NCI-H2196 treated with DMSO at 0.1 percent for 48 hours (cell line): ENCODE measurements around the gene CAPN14.

ENCODE experiments used
- DNase-seq: peaks from one replicate; lab custom pipeline; 2025; ENCODE audit not compliant: unreplicated experiment; lab: John Stamatoyannopoulos, UW

CAPN14 gene

GRCh38 chr2:31148514-31148913 is 68.8 kb downstream of the CAPN14 start:
- no peak for DNase-seq

- DNase-seq: no peak
Observed at GRCh38 chr2:31147645-31148044, 69.7 kb downstream of the CAPN14 start.

GRCh38 chr2:31142110-31142509 is 75.2 kb downstream of the CAPN14 start:
- no peak for DNase-seq

GRCh38 chr2:31141443-31142085 is 75.8 kb downstream of the CAPN14 start:
- no peak for DNase-seq

DNA sequence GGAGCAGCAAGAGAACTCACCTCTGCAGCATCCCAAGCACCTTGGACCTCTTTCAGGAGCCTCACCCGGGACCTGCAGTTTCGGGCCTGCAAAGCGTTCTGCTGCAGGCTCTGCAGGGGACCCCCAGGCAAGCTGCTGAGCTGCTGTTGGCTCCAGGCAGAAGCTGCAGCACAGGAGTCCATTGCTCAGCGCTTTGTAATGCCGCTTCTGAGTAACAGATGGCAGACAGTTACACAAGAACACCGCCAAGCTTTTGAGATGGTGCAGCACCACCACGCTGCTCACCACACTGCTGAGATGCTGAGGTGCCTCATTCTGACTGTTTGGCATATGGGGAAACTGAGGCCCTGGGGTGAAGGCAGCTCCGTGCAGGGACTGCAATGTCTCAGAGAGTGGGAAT is 77.2 kb downstream of the CAPN14 start:
- no peak for DNase-seq

GRCh38 chr2:31139671-31140070 is 77.6 kb downstream of the CAPN14 start:
- DNase-seq: no peak

GRCh38 chr2:31138037-31138962 is 79.0 kb downstream of the CAPN14 start, which contains the start of gene GALNT14:
Gene GALNT14 (minus strand): TSS chr2:31138440. CDS start chr2:31138086, 354 bp downstream.
- DNase-seq: no peak

DNA sequence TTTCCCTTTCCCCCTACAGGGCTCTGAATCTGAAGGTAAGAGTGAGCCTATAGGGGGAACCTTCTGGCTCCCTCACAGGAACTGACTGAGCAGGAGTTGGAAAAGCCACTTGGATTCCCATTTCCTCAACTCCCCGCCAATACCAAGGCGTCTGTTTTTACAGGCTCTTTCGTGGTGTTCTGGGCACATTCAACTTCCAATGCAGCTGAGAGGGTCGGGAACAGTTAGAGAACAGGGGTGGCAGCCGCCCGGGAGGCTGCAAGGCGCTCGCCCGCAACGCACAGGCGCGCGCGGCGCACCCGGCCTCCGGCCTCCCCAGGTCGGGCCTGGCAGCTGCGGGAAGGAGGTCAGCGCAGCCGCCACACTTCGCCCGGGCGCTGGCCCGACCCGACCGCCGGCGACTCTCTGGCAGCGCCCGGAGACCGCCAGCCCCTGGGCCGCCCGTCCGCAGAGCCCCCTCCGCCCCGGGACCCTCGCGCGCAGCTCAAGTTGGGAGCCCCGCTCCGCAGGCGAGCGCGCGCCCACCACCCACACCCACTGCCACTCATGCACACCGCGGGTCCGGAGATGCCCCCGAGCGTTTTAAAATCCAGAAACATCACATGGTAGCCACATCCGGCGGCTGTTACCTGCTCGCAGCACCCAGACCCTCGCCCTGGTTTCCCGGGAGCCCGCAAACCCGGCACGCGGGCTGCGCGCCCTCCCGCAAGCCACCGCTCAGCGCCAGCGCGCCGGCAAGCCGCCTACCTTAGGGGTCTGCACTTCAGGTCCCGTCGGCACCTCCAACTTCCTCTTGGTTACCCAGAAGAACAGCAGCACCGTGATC is 79.9 kb downstream of the CAPN14 start:
- DNase-seq: no peak

- no peak for DNase-seq
Observed at GRCh38 chr2:31136732-31137131, 80.6 kb downstream of the CAPN14 start.

DNA sequence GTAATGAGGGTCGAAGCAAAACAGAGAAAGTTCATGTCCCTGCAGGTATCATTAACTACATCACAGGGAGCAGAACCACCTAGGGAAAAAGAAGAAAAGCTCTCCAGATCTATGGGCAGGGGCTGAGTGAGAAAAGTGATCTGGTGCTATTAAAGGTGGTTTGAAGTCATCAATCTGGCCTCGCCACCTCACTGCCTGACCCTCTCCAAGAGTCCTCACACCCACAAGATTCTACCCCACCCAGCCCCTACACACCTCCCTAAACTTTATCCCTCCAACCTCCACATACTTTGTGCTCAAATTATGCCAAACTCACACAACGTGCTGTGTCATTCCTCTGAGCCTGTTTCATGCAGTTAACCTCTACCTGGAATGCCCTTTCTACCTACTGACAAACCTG is 81.3 kb downstream of the CAPN14 start:
- no peak for DNase-seq

DNA sequence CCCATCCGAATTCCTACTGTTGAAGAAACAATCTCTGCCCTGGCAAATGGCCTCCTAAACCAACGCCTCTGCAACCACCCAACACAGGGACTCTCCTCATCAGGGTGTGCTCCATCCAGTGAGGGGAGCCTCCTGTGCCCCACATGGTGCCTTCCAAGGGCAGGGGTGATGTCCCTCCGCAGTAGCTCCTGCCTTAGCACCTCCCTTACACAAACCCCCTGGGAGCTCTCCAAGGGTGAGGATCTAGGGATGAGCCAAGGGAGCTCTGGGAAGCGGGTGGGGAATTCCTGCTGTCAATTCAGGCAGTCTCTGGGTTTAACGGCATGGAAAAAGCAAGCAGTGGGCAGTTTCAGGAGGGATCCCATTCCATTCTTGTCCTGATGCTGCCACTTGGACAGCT is 82.8 kb downstream of the CAPN14 start:
- no peak for DNase-seq

DNA sequence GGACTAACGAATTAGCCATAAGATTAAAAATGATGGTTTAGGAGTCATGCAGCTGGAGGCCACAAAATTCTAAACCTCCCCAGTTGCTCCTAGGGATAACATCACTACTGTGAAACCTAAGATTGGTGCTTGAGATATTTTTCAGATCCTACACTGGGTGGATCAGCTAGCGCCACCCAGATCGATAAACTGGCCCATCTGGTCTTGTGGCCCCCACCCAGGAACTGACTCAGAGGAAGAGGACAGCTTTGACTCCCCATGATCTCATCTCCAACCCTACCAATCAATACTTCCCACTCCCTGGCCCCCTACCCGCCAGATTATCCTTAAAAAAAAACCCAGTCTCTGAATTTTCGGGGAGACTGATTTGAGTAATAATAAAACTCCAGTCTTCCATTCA is 84.5 kb downstream of the CAPN14 start:
- no peak for DNase-seq

- DNase-seq: no peak
Observed at GRCh38 chr2:31131871-31132270, 85.4 kb downstream of the CAPN14 start.

DNA sequence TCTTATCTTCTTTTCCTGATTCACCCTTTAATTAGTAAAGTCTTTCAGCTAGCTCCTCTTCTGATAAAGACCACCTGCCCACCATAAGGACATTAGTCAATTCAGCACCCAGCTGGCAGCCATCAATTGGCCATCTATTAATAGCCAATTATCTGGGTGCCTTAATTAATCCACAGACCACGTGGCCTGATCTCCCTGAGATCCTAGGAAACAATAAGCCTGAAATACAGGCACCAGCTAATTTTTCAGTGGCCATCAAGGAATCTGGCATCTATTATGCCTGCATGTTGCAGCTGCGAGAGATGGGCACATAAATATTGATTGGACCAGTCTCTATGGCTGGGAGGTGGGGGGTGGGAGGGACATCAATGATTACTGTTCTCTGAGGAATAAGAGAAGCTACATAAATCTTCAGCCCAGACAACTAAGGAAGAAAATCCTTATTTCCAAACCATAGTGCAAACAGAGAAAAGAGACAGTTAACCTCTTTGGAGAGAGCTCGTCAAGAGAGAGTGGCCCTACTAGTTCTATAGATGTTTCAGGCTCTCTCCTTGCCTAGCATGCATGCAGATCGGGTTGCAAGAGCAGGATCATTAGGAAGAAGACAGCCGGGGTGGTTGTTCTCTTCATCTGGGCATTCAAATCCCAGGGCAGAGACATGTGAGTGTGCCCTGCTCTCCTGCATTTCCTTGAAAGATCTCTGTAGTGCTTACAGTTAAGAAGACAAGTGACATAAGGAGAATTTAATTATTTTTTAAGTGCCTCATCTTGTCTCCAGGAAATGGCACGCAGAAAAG is 87.7 kb downstream of the CAPN14 start:
- no peak for DNase-seq

DNA sequence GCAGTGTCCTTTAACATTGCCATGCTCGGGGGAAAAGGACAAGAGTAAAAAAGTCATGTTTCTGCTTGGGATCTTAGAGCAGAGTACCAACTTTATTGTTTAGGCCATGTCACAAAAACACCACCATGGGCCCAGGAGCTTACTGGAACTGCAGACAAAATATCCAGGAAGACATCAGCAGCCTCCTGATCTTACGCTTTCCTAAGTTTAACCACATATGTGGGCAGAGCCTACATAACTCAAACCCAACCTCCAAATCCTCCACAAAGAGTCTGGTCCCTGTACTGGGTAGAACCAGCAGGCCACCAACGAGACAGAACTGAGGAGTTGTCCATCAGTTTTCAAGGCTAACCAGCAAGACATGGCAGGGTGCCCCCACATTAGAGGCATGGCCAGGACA is 89.4 kb downstream of the CAPN14 start:
- DNase-seq: no peak

DNA sequence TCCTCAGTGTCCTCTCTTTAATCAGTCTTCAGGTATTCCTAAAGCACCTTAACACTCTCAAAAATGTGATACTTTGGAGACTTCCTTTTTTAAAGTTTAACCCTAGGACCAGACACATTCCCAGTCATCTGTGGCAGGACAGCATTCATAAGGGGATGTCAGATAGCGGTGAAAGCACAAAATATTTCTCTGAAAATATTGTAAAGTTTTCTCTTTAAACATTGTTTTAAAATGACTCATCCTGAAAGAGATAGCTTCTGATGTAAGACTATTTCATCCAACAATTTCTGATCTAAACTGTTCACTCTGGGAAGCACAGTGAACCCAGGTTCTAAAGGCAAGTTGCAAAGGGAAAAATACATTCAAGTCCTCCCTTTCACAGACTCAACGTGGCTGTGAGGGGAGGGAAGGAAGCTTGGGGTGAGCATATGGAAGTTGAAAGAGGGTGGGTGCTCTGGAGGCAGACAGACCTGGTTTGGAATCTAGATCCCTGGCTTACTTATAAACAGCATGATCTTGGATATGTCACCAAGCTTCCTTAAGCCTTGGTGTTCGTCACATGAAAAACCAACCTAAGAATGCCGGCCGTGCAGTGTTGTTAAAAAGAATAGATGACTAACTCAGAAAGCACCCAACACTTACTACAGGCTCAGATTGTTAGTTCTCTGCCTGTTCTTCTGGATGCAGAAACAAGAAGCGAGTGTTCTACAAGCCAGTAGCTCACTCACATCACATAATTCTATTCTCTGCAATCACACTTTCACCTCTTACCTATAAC is 91.2 kb downstream of the CAPN14 start:
- no peak for DNase-seq

DNA sequence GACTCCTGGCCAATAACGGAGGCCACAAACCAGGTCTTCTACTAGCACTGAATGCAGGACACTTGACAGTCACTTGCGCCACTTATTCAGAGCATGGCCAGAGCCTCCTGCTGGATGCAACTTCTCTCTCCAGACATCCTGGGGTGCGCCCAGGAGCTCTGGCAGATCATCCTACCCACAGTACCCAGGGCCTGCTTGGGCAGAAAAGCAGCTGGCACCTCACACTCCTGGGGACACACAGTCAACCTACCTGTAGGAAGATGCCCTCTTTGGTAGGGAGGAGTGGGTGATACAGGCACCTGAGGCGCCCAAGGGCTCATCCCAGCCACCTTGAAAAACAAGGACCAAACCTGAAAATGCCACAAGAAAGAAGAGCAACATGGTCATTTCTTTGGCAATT is 92.4 kb downstream of the CAPN14 start:
- DNase-seq: no peak
